Stomach (tissue), 19 donors: ENCODE data around the gene TEX13B. TPM values are rescaled to one million over a fixed set of nuclear protein-coding genes. Genes with fewer than 3 reads are reported as not detected.
A peak's percentile ranks its signal among the peaks of the same experiment; 100 is the strongest.

Experiments
- DNase-seq, 2 donors: peaks; one replicate each; pipeline versions ENCODE4 v3.0.0 to v3.0.0-alpha.2; 2013 to 2019
- H3K27ac ChIP-seq, 5 donors: fragments of 200-600 bp in 4 of 5; sonication (generic) in 4 of 5; one replicate each; pipeline ENCODE4 v1.5.1; 2013 to 2019; ENCODE audit warnings: mild to moderate bottlenecking in 1 of 5, moderate library complexity in 1 of 5
- H3K27me3 ChIP-seq, 3 donors: fragments of 200-600 bp; sonication (generic); one replicate each; pipeline ENCODE4 v1.5.1; 2017 to 2019; ENCODE audit warnings: mixed run types in 1 of 3
- H3K36me3 ChIP-seq, 4 donors: fragments of 200-600 bp; sonication (generic); 1 replicate in 3 of 4; 2 replicates in 1 of 4; pipeline ENCODE4 v1.5.1; 2016 to 2019
- H3K4me1 ChIP-seq, 4 donors: fragments of 200-600 bp; sonication (generic); one replicate each; pipeline ENCODE4 v1.5.1; 2016 to 2019
- H3K4me3 ChIP-seq, 4 donors: fragments of 200-600 bp; sonication (generic) in 3 of 4; one replicate each; pipeline ENCODE4 v1.5.1; 2016 to 2019; ENCODE audit warnings: mild to moderate bottlenecking in 1 of 4
- H3K9me3 ChIP-seq, 4 donors: fragments of 200-600 bp; sonication (generic); one replicate each; pipeline ENCODE4 v1.5.1; 2016 to 2019
- CTCF ChIP-seq, 7 experiments: fragments of 450-650 bp in 4 of 7; fragments of 200-600 bp in 3 of 7; sonication (generic) in 3 of 7; IDR thresholded peaks; one replicate each; pipeline ENCODE4 v1.5.1; 2016 to 2019; ENCODE audit warnings: antibody characterized with exemption in 7 of 7, control low read depth in 2 of 7, mild to moderate bottlenecking in 1 of 7
- EP300 ChIP-seq: sonication (generic); formaldehyde crosslinking; IDR thresholded peaks from one replicate; pipeline ENCODE4 v1.6.1; 2017; ENCODE audit warnings: antibody characterized with exemption
- POLR2A ChIP-seq, 4 donors: fragments of 450-650 bp; IDR thresholded peaks; one replicate each; pipeline ENCODE4 v1.6.1; 2016; ENCODE audit warnings: antibody characterized with exemption in 4 of 4, control low read depth in 2 of 4, mild to moderate bottlenecking in 1 of 4, moderate library complexity in 1 of 4
- POLR2AphosphoS5 ChIP-seq, 3 donors: sonication (generic); formaldehyde crosslinking; IDR thresholded peaks; one replicate each; pipeline ENCODE4 v1.6.1; 2016; ENCODE audit warnings: antibody characterized with exemption in 3 of 3
- WGBS, 5 donors: extraction: QIAGEN DNeasy Blood & Tissue Kit in 3 of 5; methylation state at CpG; one replicate each; pipeline versions ENCODE4 v1.1.5 to v1.1.7; 2013 to 2018; 5-methylcytosine and 5-hydroxymethylcytosine counted together
- intact Hi-C: fragments of 100-400 bp; cut with DNase I; formaldehyde crosslinking; loops from one replicate; pipeline ENCODE4 v1.15.1; 2023; ENCODE audit warnings: low total_unique reads
- long read RNA-seq, 10 donors: transcript quantifications; one replicate each; lab custom pipeline, GENCODE V29; 2026
- polyA plus RNA-seq, 3 donors: library from polyadenylated mRNA; stranded (reverse); fragments of 200-250 nt; gene quantifications; one replicate each; pipeline ENCODE4 v1.2.3, GENCODE V29; 2013
- total RNA-seq, 5 donors: library from RNA; depleted of rRNA; stranded (reverse); fragments of >200 nt; gene quantifications; one replicate each; pipeline versions ENCODE4 v1.1.0 to v1.2.3, GENCODE V29; 2014 to 2016
- donor health status: healthy with polysubstance abuse.
- donor health status: Bipolar disorder and iron deficiency.
- donor health status: healthy.

The TEX13B gene
- not detected for total RNA-seq
- polyA plus RNA-seq = not detected
- long read RNA-seq, donor 1 = 0 reads
- long read RNA-seq, donor 2 = 0 reads
- long read RNA-seq, donor 3 = 0 reads
- long read RNA-seq, donor 4 = 0 reads
- long read RNA-seq, donor 5 = 0 reads
- long read RNA-seq, donor 6 = 0 reads
- long read RNA-seq, donor 7 = 0 reads
- long read RNA-seq, donor 8 = 0 reads
- long read RNA-seq, donor 9 = 0 reads
- long read RNA-seq, donor 10 = 0 reads

GRCh38 chrX:107982356-107982755, at the start of gene TEX13B:
TEX13B (minus strand) TSS chrX:107982370; CDS start chrX:107982127, 243 bp downstream.
- no peaks in the 10 kb centered on the region for H3K9me3 ChIP-seq
- H3K27me3 ChIP-seq = peaks cover 0 to 3% (median 0%) of the 10 kb centered on the region in 3 donors
- no peak for DNase-seq
- H3K4me3 ChIP-seq = no peak within 1 kb of the TSS
- no peak within 1 kb of the TSS for H3K27ac ChIP-seq
- intact Hi-C loops = no loop called here
- H3K36me3 ChIP-seq = no peaks in the 10 kb centered on the region
- 74 to 94% (median 87%) methylated on average over 5 to 6 of the region's 6 CpGs for WGBS, 5 donors
- TF ChIP-seq POLR2A (IDR thresholded peaks at IDR 0.05) = no peak
- no peak for TF ChIP-seq CTCF (IDR thresholded peaks at IDR 0.05)
- no peak for TF ChIP-seq EP300
- TF ChIP-seq POLR2AphosphoS5 (IDR thresholded peaks at IDR 0.05) = no peak
- H3K4me1 ChIP-seq = no peaks in the 10 kb centered on the region

- Histone ChIP-seq H3K4me3 (no peak overlapping the region), H3K9me3 (no peaks in the 10 kb centered on the region), H3K27me3 (no peaks in the 10 kb centered on the region), H3K36me3 (no peaks in the 10 kb centered on the region), H3K27ac (no peak overlapping the region), H3K4me1 (peaks cover 0 to 24% (median 2%) of the 10 kb centered on the region in 4 donors)
- no peak for DNase-seq
- WGBS, 5 donors = 65 to 83% (median 76%) methylated on average over 5 of the region's 5 CpGs
- intact Hi-C loops = no loop called here
- no peak for TF ChIP-seq POLR2A (IDR thresholded peaks at IDR 0.05)
- no peak for TF ChIP-seq POLR2AphosphoS5 (IDR thresholded peaks at IDR 0.05)
- no peak for TF ChIP-seq CTCF (IDR thresholded peaks at IDR 0.05)
- no peak for TF ChIP-seq EP300
These were observed 48.0 kb upstream of the TEX13B start for GRCh38 chrX:108029928-108030711.

GRCh38 chrX:108028854-108029253, 46.7 kb upstream of the TEX13B start:
- no peak for DNase-seq
- no peak overlapping the region for H3K4me3 ChIP-seq
- TF ChIP-seq CTCF (IDR thresholded peaks at IDR 0.05) (no peak), EP300 (no peak), POLR2AphosphoS5 (IDR thresholded peaks at IDR 0.05) (no peak), POLR2A (IDR thresholded peaks at IDR 0.05) (no peak)
- H3K9me3 ChIP-seq = no peaks in the 10 kb centered on the region
- no peak overlapping the region for H3K27ac ChIP-seq
- H3K36me3 ChIP-seq = no peaks in the 10 kb centered on the region
- H3K27me3 ChIP-seq = no peaks in the 10 kb centered on the region
- 39 to 83% (median 73%) methylated on average over 1 of the region's 1 CpG for WGBS, 5 donors
- intact Hi-C loops = no loop called here
- H3K4me1 ChIP-seq = peaks cover 0 to 18% (median under 1%) of the 10 kb centered on the region in 4 donors

- TF ChIP-seq POLR2AphosphoS5 (IDR thresholded peaks at IDR 0.05) = no peak
- Histone ChIP-seq H3K27me3 (peaks cover 0 to 4% (median 0%) of the 10 kb centered on the region in 3 donors), H3K4me3 (no peak overlapping the region), H3K36me3 (no peaks in the 10 kb centered on the region), H3K9me3 (no peaks in the 10 kb centered on the region), H3K27ac (peak overlapping the region in 1 of 5 donors; percentile 42), H3K4me1 (peaks cover 0 to 4% (median 0%) of the 10 kb centered on the region in 4 donors)
- peak in 1 of 2 donors; percentile 32 for DNase-seq
- intact Hi-C loops = no loop called here
- 23 to 59% (median 38%) methylated on average over 2 of the region's 2 CpGs for WGBS, 5 donors
These were observed 43.9 kb upstream of the TEX13B start for GRCh38 chrX:108025954-108026600.
